ENCODE measurements around the gene TLE6.

- no peak for TF ChIP-seq POLR2A (IDR thresholded peaks at IDR 0.05; ENCODE audit: low read depth, low read length)
- no peak for TF ChIP-seq TAF1 (IDR thresholded peaks at IDR 0.05; ENCODE audit: borderline replicate concordance, low read depth, low read length)
- no peak for TF ChIP-seq POLR2AphosphoS5 (IDR thresholded peaks at IDR 0.05; ENCODE audit: low read depth, low read length)
Observed at GRCh38 chr19:3024870-3025548, 47.6 kb downstream of the TLE6 start.
